Tibial nerve (tissue), 4 donors: ENCODE results near the gene AMY2A. TPM values are rescaled to one million over a fixed set of nuclear protein-coding genes. Genes with fewer than 3 reads are reported as not detected.
"Not testable (repeated sequence)": the region's sequence is repeated elsewhere in the genome, so short reads cannot be mapped to it uniquely, and the experiment has no call there.

ENCODE experiments used
- DNase-seq, 2 donors: peaks; one replicate each; pipeline ENCODE4 v3.0.0-alpha.2; 2019; ENCODE audit warnings: low spot score in 2 of 2
- H3K27ac ChIP-seq, 4 donors: fragments of 200-600 bp; sonication (generic) in 3 of 4; one replicate each; pipeline ENCODE4 v1.5.1; 2017 to 2019; ENCODE audit warnings: mild to moderate bottlenecking in 1 of 4
- H3K27me3 ChIP-seq, 2 donors: fragments of 200-600 bp; sonication (generic) in 1 of 2; one replicate each; pipeline versions ENCODE4 v1.5.1 to v1.6.0; 2017 to 2019
- H3K36me3 ChIP-seq, 3 donors: fragments of 200-600 bp; sonication (generic); one replicate each; pipeline ENCODE4 v1.5.1; 2018 to 2019
- H3K4me1 ChIP-seq, 4 donors: fragments of 200-600 bp; sonication (generic) in 3 of 4; one replicate each; pipeline ENCODE4 v1.5.1; 2017 to 2019
- H3K4me3 ChIP-seq, 4 donors: fragments of 200-600 bp; sonication (generic) in 3 of 4; one replicate each; pipeline ENCODE4 v1.5.1; 2017 to 2019; ENCODE audit warnings: mild to moderate bottlenecking in 1 of 4, moderate library complexity in 1 of 4
- H3K9me3 ChIP-seq, 4 donors: fragments of 200-600 bp; sonication (generic) in 3 of 4; one replicate each; pipeline ENCODE4 v1.5.1; 2017 to 2019
- CTCF ChIP-seq, 5 experiments: fragments of 200-600 bp in 3 of 5; fragments of 450-650 bp in 2 of 5; sonication (generic) in 3 of 5; IDR thresholded peaks; one replicate each; pipeline ENCODE4 v1.5.1; 2016 to 2019; ENCODE audit warnings: antibody characterized with exemption in 5 of 5, mild to moderate bottlenecking in 3 of 5, moderate library complexity in 2 of 5
- EP300 ChIP-seq, 2 donors: sonication (generic); formaldehyde crosslinking; IDR thresholded peaks; one replicate each; pipeline ENCODE4 v1.6.1; 2017; ENCODE audit warnings: antibody characterized with exemption in 2 of 2, mild to moderate bottlenecking in 1 of 2
- POLR2A ChIP-seq, 2 donors: fragments of 450-650 bp; IDR thresholded peaks; one replicate each; pipeline ENCODE4 v1.6.1; 2017; ENCODE audit warnings: antibody characterized with exemption in 2 of 2, mild to moderate bottlenecking in 2 of 2, moderate library complexity in 2 of 2
- WGBS, 2 donors: methylation state at CpG; one replicate each; pipeline ENCODE4 v1.1.5; 2018; 5-methylcytosine and 5-hydroxymethylcytosine counted together
- total RNA-seq, 4 donors: library from RNA; depleted of rRNA; stranded (reverse); fragments of >200 nt; gene quantifications; one replicate each; pipeline ENCODE4 v1.1.0, GENCODE V29; 2016

Gene AMY2A
- total RNA-seq, 4 donors from 2014 or later = 1.4 to 1.8 (median 1.5) TPM; not detected in 1

- peaks cover 0 to 3% (median 0%) of the 10 kb centered on the region in 4 donors for H3K9me3 ChIP-seq
- WGBS, 2 donors = 79 to 83% methylated on average over 3 of the region's 3 CpGs
- no peaks in the 10 kb centered on the region for H3K4me1 ChIP-seq
- H3K36me3 ChIP-seq = peaks cover 0 to 5% (median 2%) of the 10 kb centered on the region in 3 donors
- DNase-seq = no peak
- H3K27ac ChIP-seq = no peak overlapping the region
- TF ChIP-seq CTCF (IDR thresholded peaks at IDR 0.05) = no peak
- TF ChIP-seq POLR2A (IDR thresholded peaks at IDR 0.05) = no peak
- TF ChIP-seq EP300 (IDR thresholded peaks at IDR 0.05) = no peak
- H3K4me3 ChIP-seq = no peak overlapping the region
- H3K27me3 ChIP-seq = no peaks in the 10 kb centered on the region
These were observed 33.3 kb upstream of the AMY2A start for GRCh38 chr1:103583887-103584286.

- DNase-seq = no peak
- no peak overlapping the region for H3K27ac ChIP-seq
- peaks cover 0 to 5% (median 2%) of the 10 kb centered on the region in 3 donors for H3K36me3 ChIP-seq
- no peaks in the 10 kb centered on the region for H3K4me1 ChIP-seq
- H3K4me3 ChIP-seq = no peak overlapping the region
- no peak for TF ChIP-seq CTCF (IDR thresholded peaks at IDR 0.05)
- TF ChIP-seq EP300 (IDR thresholded peaks at IDR 0.05) = no peak
- TF ChIP-seq POLR2A (IDR thresholded peaks at IDR 0.05) = no peak
- peaks cover 0 to 3% (median 0%) of the 10 kb centered on the region in 4 donors for H3K9me3 ChIP-seq
- 82 to 90% methylated on average over 2 of the region's 2 CpGs for WGBS, 2 donors
- no peaks in the 10 kb centered on the region for H3K27me3 ChIP-seq
These were observed 32.7 kb upstream of the AMY2A start for GRCh38 chr1:103584537-103584936.

GRCh38 chr1:103602740-103603139, 14.5 kb upstream of the AMY2A start:
- H3K4me3 ChIP-seq, H3K9me3 ChIP-seq: not testable (repeated sequence)
- no CpG with 5 or more reads among the region's 3 CpGs for WGBS, 2 donors

GRCh38 chr1:103616362-103616761, 865 bp upstream of the AMY2A start:
- Histone ChIP-seq H3K27me3 (no peaks in the 10 kb centered on the region), H3K4me3 (no peak overlapping the region), H3K4me1 (no peaks in the 10 kb centered on the region), H3K9me3 (no peaks in the 10 kb centered on the region), H3K27ac (peak overlapping the region in 2 of 4 donors; percentile 3 to 46), H3K36me3 (no peaks in the 10 kb centered on the region)
- TF ChIP-seq POLR2A (IDR thresholded peaks at IDR 0.05) = no peak
- no peak for TF ChIP-seq CTCF (IDR thresholded peaks at IDR 0.05)
- 70 to 74% methylated on average over 2 of the region's 2 CpGs for WGBS, 2 donors
- DNase-seq = no peak

More at GRCh38 chr1:103602740-103603139, 14.5 kb upstream of the AMY2A start:
- not testable (repeated sequence) for H3K36me3 ChIP-seq, H3K27ac ChIP-seq, DNase-seq, H3K4me1 ChIP-seq, H3K27me3 ChIP-seq

GRCh38 chr1:103627436-103627835, 10.2 kb downstream of the AMY2A start:
- not testable (repeated sequence) for H3K27me3 ChIP-seq, DNase-seq, H3K4me3 ChIP-seq, H3K36me3 ChIP-seq, H3K4me1 ChIP-seq, H3K27ac ChIP-seq, H3K9me3 ChIP-seq
- WGBS, 2 donors = 93 to 94% methylated on average over 2 to 3 of the region's 4 CpGs

- H3K4me1 ChIP-seq, H3K27me3 ChIP-seq, DNase-seq, H3K4me3 ChIP-seq, H3K27ac ChIP-seq, H3K36me3 ChIP-seq, H3K9me3 ChIP-seq: not testable (repeated sequence)
- no CpG with 5 or more reads among the region's 3 CpGs for WGBS, 2 donors
These were observed 24.0 kb downstream of the AMY2A start for GRCh38 chr1:103641194-103641593.

GRCh38 chr1:103643908-103644307, 26.7 kb downstream of the AMY2A start:
- H3K4me1 ChIP-seq, DNase-seq, H3K4me3 ChIP-seq, H3K36me3 ChIP-seq, H3K27me3 ChIP-seq, H3K27ac ChIP-seq, H3K9me3 ChIP-seq: not testable (repeated sequence)
- no CpG with 5 or more reads among the region's 3 CpGs for WGBS, 2 donors

- not testable (repeated sequence) for H3K36me3 ChIP-seq, H3K4me3 ChIP-seq, H3K27me3 ChIP-seq, H3K9me3 ChIP-seq, H3K4me1 ChIP-seq, H3K27ac ChIP-seq, DNase-seq
- WGBS, 2 donors = no CpG with 5 or more reads among the region's 3 CpGs
These were observed 33.1 kb downstream of the AMY2A start for GRCh38 chr1:103650305-103650704.

GRCh38 chr1:103650889-103651288, 33.7 kb downstream of the AMY2A start:
- not testable (repeated sequence) for DNase-seq, H3K4me1 ChIP-seq, H3K27ac ChIP-seq, H3K9me3 ChIP-seq, H3K27me3 ChIP-seq, H3K36me3 ChIP-seq, H3K4me3 ChIP-seq
- no CpG with 5 or more reads among the region's 4 CpGs for WGBS, 2 donors

GRCh38 chr1:103654133-103654532, 36.9 kb downstream of the AMY2A start:
- H3K36me3 ChIP-seq, H3K27me3 ChIP-seq, H3K4me3 ChIP-seq, H3K9me3 ChIP-seq, DNase-seq, H3K4me1 ChIP-seq, H3K27ac ChIP-seq: not testable (repeated sequence)
- WGBS, 2 donors = no CpG with 5 or more reads among the region's 6 CpGs

- H3K27ac ChIP-seq, H3K4me1 ChIP-seq, H3K4me3 ChIP-seq, H3K9me3 ChIP-seq, H3K27me3 ChIP-seq, DNase-seq, H3K36me3 ChIP-seq: not testable (repeated sequence)
- WGBS, 2 donors = no CpG with 5 or more reads among the region's 5 CpGs
These were observed 38.2 kb downstream of the AMY2A start, which contains the start of gene AMY1A for GRCh38 chr1:103655460-103655859. TSS of gene AMY1A (plus strand) at chr1:103655760. CDS start at chr1:103656331, 571 bp downstream.
